Osteocyte (in vitro differentiated cells): ENCODE data around the gene NENF. TPM values are rescaled to one million over a fixed set of nuclear protein-coding genes. Genes with fewer than 3 reads are reported as not detected.
A peak's percentile ranks its signal among the peaks of the same experiment; 100 is the strongest.
"Not testable (repeated sequence)": the region's sequence is repeated elsewhere in the genome, so short reads cannot be mapped to it uniquely, and the experiment has no call there.

Experiments
- DNase-seq: peaks from one replicate; pipeline ENCODE4 v3.0.0; 2021; ENCODE audit warnings: mixed read lengths; ENCODE audit not compliant: unreplicated experiment; ENCODE audit errors: extremely low spot score
- H3K27ac Mint-ChIP-seq: one replicate; pipeline ENCODE4 v1.8.0; 2021; ENCODE audit warnings: mild to moderate bottlenecking, mixed read lengths; ENCODE audit not compliant: unreplicated experiment
- H3K27me3 Mint-ChIP-seq: one replicate; pipeline ENCODE4 v1.8.0; 2021; ENCODE audit warnings: mixed read lengths; ENCODE audit not compliant: unreplicated experiment
- H3K36me3 Mint-ChIP-seq: one replicate; pipeline ENCODE4 v1.8.0; 2021; ENCODE audit warnings: mixed read lengths; ENCODE audit not compliant: unreplicated experiment
- H3K4me1 Mint-ChIP-seq: one replicate; pipeline ENCODE4 v1.8.0; 2021; ENCODE audit warnings: mixed read lengths; ENCODE audit not compliant: unreplicated experiment
- H3K4me3 Mint-ChIP-seq: one replicate; pipeline ENCODE4 v1.8.0; 2021; ENCODE audit warnings: mild to moderate bottlenecking, moderate library complexity, mixed read lengths; ENCODE audit not compliant: unreplicated experiment
- H3K9me3 Mint-ChIP-seq: one replicate; pipeline ENCODE4 v1.8.0; 2021; ENCODE audit warnings: mixed read lengths; ENCODE audit not compliant: unreplicated experiment
- total RNA-seq: library from RNA; stranded (reverse); gene quantifications from 2 replicates; pipeline ENCODE4 v1.2.1, GENCODE V29; 2021
- TF ChIP-seq, protein P1 (sequence below): fragments of 200-600 bp; sonication (generic); IDR thresholded peaks from 2 replicates; pipeline ENCODE4 v1.5.0; 2021; ENCODE audit warnings: antibody characterized with exemption, mild to moderate bottlenecking, moderate library complexity

Gene NENF
- total RNA-seq, 1 donor from 2014 or later: 55.9 TPM

DNA sequence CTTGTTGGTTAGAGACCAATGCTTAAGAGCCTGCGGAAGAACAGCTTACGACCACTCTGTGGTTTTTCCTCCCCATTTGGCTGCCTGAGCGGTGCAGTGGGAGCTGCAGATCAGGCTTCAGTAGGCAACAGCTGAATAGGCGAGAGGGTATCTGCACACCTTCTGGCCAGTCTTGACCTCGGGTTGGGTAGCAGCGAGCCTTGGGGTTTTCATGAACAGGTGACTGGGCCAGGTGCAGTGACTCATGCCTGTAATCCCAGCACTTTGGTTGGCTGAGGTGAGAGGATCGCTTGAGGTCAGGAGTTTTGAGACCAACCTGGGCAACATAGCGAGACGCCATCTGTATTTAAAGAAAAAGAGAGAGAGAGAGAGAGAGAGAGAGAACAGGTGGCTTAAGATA is 41.0 kb downstream of the NENF start:
- Mint-ChIP-seq H3K27ac (no peak overlapping the region), H3K4me3 (no peak overlapping the region)

DNA sequence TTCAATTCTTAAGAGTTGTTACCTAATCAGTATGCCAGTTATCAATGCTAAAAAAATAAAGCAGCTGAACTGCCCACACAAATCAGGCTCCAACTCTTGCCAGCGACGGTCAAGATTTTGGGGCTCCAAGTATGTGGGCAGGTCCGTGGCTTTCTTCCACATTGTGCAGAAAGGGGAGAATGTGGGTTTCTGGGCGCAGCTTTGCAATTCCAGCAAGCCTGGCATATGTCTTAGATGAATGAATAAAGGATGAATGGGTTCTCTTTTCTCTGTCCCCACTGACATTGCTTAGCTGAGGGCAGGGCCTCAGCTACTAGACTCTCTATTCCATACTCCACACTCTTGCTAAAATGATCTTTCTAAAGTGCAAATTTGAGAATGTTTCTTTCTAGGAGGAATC is 42.4 kb downstream of the NENF start:
- no peaks in the 10 kb centered on the region for H3K36me3 Mint-ChIP-seq
- TF ChIP-seq, protein P1, sequence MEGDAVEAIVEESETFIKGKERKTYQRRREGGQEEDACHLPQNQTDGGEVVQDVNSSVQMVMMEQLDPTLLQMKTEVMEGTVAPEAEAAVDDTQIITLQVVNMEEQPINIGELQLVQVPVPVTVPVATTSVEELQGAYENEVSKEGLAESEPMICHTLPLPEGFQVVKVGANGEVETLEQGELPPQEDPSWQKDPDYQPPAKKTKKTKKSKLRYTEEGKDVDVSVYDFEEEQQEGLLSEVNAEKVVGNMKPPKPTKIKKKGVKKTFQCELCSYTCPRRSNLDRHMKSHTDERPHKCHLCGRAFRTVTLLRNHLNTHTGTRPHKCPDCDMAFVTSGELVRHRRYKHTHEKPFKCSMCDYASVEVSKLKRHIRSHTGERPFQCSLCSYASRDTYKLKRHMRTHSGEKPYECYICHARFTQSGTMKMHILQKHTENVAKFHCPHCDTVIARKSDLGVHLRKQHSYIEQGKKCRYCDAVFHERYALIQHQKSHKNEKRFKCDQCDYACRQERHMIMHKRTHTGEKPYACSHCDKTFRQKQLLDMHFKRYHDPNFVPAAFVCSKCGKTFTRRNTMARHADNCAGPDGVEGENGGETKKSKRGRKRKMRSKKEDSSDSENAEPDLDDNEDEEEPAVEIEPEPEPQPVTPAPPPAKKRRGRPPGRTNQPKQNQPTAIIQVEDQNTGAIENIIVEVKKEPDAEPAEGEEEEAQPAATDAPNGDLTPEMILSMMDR: no peak
- no peak overlapping the region for H3K4me3 Mint-ChIP-seq
- H3K4me1 Mint-ChIP-seq: peaks cover 19% of the 10 kb centered on the region
- no peak for DNase-seq
- H3K9me3 Mint-ChIP-seq: no peaks in the 10 kb centered on the region
- no peak overlapping the region for H3K27ac Mint-ChIP-seq
- peaks cover 10% of the 10 kb centered on the region for H3K27me3 Mint-ChIP-seq

More for the DNA sequence above, 41.0 kb downstream of the NENF start:
- no peak for DNase-seq
- H3K36me3 Mint-ChIP-seq: no peaks in the 10 kb centered on the region
- no peaks in the 10 kb centered on the region for H3K9me3 Mint-ChIP-seq
- TF ChIP-seq, protein P1: no peak
- peaks cover 19% of the 10 kb centered on the region for H3K4me1 Mint-ChIP-seq
- peaks cover 10% of the 10 kb centered on the region for H3K27me3 Mint-ChIP-seq

DNA sequence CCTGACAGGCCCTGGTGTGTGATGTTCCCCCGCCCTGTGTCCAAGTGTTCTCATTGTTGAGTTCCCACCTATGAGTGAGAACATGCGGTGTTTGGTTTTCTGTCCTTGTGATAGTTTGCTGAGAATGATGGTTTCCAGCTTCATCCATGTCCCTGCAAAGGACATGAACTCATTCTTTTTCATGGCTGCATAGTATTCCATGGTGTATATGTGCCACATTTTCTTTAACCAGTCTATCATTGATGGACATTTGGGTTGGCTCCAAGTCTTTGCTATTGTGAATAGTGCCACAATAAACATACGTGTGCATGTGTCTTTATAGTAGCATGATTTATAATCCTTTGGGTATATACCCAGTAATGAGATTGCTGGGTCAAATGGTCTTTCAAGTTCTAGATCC is 43.1 kb downstream of the NENF start:
- H3K9me3 Mint-ChIP-seq, H3K36me3 Mint-ChIP-seq, H3K27me3 Mint-ChIP-seq, H3K27ac Mint-ChIP-seq, H3K4me3 Mint-ChIP-seq, DNase-seq: not testable (repeated sequence)
- peaks cover 18% of the 10 kb centered on the region for H3K4me1 Mint-ChIP-seq

DNA sequence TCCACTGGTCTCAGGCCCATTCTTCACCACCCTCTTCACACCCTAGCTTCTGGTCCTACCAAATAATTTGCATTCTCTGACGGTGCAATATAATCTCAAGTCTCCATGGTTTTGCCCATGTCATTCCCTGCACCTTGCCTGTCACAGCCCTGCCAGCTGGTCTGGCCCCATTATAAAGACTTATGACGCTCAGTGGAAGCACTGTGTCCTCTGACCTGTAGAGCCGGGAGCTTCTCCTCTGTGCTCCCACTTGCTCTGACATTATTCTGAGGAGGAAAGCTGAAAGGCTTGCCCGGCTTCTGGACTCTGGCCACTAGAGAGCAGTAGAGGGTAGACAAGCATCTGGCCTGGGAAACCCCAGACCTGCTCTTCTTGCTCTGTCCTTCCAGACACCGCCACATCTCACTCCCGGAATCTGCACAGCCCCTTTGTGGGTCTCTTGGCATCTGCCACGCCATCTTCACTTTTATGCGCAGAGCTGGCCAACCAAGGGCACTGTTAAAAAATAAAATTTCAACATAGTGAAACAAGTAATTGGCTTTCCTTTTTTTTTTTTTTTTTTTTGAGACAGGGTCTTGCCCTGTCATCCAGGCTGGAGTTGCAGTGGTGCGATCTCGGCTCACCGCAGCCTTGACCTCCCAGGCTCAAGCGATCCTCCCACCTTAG is 44.4 kb downstream of the NENF start:
- DNase-seq: peak; percentile 93
- H3K27me3 Mint-ChIP-seq: peaks cover 10% of the 10 kb centered on the region
- H3K4me1 Mint-ChIP-seq: peaks cover 32% of the 10 kb centered on the region
- no peaks in the 10 kb centered on the region for H3K9me3 Mint-ChIP-seq
- H3K36me3 Mint-ChIP-seq: no peaks in the 10 kb centered on the region
- no peak overlapping the region for H3K4me3 Mint-ChIP-seq
- TF ChIP-seq, protein P1: peak; percentile 92
- H3K27ac Mint-ChIP-seq: peak overlapping the region; percentile 48

DNA sequence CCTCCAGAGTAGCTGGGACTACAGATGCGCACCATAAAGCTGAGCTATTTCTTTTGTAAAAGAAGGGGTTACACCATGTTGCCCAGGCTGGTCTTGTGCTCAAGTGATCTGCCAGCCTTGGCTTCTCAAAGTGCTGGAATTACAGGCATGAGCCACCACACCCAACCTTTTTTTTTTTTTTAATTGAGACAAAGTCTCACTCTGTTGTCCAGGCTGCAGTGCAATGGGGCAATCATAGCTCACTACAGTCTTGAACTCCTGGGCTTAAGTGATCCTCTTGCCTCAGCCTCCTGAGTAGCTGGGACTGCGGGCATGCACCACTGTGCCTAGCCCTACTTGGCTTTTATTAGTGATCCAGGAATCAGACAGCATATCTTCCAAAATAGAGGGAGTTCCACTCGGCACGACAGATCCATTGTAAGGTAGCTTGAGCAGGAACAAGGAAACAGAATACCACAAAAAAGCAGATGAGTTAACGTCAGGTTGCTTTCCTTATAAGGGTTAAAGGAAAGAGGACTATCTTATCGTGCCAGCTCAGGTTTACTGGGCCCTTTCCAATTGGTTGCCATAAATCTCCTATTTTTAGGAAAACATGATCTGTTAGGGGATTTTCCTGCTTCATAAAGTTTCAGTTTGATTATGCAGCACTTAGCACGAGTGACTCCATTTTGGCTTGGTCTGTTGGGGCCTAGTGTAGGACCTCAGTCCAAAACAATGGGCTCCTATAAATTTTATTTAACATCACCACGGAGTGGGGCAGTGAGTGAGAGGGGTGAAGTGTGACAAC is 45.2 kb downstream of the NENF start:
- Mint-ChIP-seq H3K4me3 (no peak overlapping the region), H3K36me3 (no peaks in the 10 kb centered on the region), H3K9me3 (no peaks in the 10 kb centered on the region), H3K27me3 (peaks cover 10% of the 10 kb centered on the region), H3K27ac (no peak overlapping the region), H3K4me1 (peaks cover 39% of the 10 kb centered on the region)
- TF ChIP-seq, protein P1: no peak
- DNase-seq: no peak
